Gastrocnemius medialis (tissue), 4 donors: ENCODE data around the gene ZNF813.
"Not testable (repeated sequence)": the region's sequence is repeated elsewhere in the genome, so short reads cannot be mapped to it uniquely, and the experiment has no call there.

Experiments used
- POLR2A ChIP-seq, 2 donors: fragments of 450-650 bp; IDR thresholded peaks; one replicate each; pipeline ENCODE4 v1.6.1; 2017; ENCODE audit warnings: antibody characterized with exemption in 2 of 2, mild to moderate bottlenecking in 2 of 2, moderate library complexity in 2 of 2
- TF ChIP-seq, protein P1 (sequence below), 5 experiments: fragments of 450-650 bp in 3 of 5; fragments of 200-600 bp in 2 of 5; sonication (generic) in 2 of 5; IDR thresholded peaks in 4 of 5; conservative IDR thresholded peaks in 1 of 5; 1 replicate in 4 of 5; 2 replicates in 1 of 5; pipeline ENCODE4 v1.5.1; 2016 to 2019; ENCODE audit warnings: antibody characterized with exemption in 5 of 5, mild to moderate bottlenecking in 3 of 5, moderate library complexity in 3 of 5

DNA sequence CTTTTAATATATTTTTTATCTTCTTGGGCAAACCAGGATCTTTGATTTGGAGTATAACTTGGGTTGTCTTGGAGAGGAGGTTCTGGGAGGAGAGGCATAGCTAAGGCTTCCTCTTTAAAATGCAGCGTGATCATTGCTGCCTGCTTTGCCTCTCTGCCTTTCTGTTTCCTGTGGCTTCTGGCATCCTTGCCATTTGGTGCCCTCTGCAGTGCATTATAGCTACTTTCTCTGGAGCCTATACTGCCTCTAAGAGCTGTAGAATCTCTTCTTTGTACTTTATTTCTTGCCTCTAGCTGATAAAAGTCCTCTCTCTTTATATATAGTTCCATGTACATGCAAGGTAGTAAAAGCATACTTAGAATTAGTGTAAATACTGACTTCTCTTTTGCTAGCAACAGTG is 7.3 kb downstream of the ZNF813 start:
- TF ChIP-seq, protein P1, sequence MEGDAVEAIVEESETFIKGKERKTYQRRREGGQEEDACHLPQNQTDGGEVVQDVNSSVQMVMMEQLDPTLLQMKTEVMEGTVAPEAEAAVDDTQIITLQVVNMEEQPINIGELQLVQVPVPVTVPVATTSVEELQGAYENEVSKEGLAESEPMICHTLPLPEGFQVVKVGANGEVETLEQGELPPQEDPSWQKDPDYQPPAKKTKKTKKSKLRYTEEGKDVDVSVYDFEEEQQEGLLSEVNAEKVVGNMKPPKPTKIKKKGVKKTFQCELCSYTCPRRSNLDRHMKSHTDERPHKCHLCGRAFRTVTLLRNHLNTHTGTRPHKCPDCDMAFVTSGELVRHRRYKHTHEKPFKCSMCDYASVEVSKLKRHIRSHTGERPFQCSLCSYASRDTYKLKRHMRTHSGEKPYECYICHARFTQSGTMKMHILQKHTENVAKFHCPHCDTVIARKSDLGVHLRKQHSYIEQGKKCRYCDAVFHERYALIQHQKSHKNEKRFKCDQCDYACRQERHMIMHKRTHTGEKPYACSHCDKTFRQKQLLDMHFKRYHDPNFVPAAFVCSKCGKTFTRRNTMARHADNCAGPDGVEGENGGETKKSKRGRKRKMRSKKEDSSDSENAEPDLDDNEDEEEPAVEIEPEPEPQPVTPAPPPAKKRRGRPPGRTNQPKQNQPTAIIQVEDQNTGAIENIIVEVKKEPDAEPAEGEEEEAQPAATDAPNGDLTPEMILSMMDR (IDR thresholded peaks at IDR 0.05 in 4 of 5, conservative IDR thresholded peaks at IDR 0.05 in 1 of 5), result not testable (repeated sequence)
- TF ChIP-seq POLR2A (IDR thresholded peaks at IDR 0.05), result not testable (repeated sequence)
